HG03064 (cell line): Measurements from ENCODE around the gene TACC3.

Source experiments
- ATAC-seq: cut with Tn5 transposase; IDR thresholded peaks from one replicate; pipeline ENCODE4 v1.9.1; 2021; ENCODE audit warnings: low read depth; ENCODE audit not compliant: unreplicated experiment

The TACC3 gene

DNA sequence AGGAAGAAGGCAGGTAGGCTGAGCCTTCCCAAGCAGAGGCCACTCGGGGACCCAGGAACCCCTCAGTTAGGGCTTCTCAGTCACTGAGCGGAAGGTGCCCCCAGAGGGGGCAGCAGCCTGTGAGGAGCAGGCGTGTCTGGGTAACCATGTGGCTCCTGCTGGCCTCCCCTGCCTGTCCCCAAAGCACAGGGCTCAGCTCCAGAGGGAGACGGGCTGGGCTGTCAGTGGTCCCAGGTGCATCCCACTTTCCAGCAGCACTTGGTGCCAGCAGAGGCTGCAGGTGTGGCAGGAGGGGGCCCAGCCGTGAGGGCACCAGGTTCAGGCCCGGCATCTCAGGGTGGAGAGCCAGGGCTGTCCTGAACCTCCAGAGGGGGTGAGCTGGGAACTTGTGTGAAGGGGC, 22.7 kb downstream of the TACC3 start:
- no peak for ATAC-seq

DNA sequence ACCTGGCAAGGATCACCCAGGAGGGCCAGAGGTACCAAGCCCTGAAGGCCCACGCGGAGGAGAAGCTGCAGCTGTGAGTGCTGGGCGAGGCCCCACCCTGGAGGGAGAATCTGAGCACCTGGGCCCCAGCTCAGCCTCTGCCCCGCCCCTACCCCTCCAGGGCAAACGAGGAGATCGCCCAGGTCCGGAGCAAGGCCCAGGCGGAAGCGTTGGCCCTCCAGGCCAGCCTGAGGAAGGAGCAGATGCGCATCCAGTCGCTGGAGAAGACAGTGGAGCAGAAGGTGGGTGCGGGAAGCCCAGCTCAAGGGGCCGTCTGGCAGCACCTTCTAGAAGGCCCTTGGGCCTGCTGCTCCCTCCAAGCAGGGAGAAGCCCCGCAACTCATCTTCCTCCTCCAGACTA, 23.2 kb downstream of the TACC3 start:
- ATAC-seq = no peak

DNA sequence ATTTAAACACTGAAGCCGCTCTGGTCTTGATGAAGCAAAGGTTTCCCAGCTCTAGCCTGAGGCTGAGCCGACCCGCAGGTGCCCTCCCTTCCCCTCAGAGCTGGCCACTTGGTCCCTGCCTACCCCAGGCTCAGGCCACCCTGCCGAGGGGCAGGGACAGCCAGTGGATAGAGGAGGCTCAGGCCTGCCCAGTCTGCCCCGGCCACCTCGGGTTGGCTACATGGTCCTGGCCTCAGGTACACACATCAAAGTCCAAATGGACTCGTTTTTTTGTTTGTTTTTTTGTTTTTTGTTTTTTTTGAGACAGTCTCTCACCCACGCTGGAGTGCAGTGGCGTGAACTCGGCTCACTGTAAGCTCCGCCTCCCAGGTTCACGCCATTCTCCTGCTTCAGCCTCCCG, 23.8 kb downstream of the TACC3 start:
- no peak for ATAC-seq

DNA sequence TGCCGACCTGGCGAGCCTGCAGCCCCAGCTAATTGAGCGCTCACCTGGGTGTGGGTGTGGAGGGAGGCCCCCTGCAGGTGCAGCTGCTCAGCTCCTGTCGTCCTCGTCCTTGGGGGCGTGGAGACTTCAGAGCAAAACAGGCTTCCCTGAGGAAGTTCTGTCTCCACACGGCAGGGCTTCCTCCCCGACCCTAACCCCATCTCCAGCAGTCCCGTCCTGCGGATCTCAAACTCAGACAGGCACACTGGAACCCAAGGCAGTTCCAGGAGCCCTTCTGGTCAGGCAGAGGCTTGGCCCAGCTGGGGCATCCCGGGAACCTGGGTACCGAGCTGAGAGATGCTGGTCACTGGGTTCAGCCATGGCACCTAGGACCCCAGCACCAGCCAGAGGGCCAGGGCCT, 24.4 kb downstream of the TACC3 start:
- ATAC-seq = no peak

DNA sequence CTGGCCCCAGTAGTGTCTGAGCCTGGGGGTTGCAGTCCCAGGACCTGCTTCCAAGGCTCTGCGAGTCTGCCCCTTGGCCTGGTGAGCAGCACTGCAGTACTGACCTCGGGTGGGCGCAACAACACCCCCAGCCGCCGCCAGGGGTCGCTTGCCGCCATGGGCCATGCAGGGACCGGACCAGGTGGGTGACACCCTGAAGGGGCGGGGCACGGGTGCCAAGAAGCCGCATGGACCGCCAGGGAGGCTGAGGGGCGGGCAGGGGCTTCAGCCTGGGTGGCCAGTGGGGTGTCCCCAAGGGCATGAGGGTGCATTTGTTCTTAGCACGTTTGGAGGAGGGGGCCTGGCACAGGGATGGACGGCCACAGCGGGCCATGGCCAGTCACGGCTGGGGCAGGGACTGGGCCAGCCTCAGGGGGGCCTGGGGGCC, 25.0 kb downstream of the TACC3 start:
- no peak for ATAC-seq

DNA sequence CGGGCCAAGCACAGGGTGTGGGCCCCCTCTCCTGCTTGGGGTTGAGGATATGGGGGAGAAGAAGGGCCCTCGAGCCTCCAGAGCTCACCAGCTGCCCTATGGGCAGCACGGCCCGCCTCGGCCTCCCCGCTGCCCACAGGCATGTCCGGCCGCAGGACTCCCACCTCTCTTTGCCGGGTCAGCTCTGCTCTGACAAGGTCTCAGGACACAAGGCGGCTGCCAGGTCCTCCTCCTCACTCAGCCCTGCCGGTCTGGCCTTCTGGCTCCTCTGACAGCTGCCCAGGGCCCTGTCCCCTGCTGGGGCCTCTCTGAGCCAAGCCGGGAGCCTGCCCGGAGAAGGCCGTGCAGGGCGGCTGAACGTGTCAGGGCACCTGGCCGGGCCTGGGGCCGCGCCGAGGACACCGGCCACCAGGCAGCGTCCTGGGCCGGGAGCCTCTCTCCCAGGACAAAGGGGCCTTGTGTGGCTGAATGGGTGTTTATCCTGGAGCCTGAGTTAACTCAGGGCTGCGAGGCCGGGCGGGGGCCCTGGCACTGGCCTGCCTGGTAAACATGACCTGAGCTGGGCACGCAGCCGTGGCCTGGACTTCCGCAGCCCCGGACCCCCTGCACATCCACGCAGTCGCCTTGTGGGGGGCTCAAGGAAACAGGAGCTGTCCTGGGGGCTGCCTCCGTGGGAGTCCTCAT, 25.7 kb downstream of the TACC3 start:
- no peak for ATAC-seq

GRCh38 chr4:1747603-1747967, 26.3 kb downstream of the TACC3 start:
- no peak for ATAC-seq

- ATAC-seq = no peak
Observed at GRCh38 chr4:1748465-1748995, 27.2 kb downstream of the TACC3 start.

- no peak for ATAC-seq
Observed at GRCh38 chr4:1749370-1749769, 28.0 kb downstream of the TACC3 start.

DNA sequence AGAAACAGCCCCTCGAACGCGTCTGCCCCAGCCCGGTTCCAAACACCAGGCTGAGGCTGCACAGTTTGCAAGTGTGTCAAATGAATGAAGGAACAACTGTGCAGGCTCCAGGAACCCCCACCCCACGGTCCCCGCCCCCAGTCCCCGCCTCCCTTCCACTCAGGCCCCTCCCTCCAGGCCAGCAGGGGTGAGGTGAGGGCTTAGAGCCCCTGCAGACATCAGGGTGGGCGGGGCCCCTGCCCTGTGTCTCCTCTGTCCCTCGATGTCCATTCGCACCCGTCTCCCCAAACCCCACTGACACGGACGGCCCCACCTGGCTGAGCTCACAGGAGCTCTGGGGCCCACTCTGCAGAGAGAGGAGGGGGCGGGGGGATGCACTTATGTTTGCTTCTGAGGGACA, 28.5 kb downstream of the TACC3 start:
- no peak for ATAC-seq

DNA sequence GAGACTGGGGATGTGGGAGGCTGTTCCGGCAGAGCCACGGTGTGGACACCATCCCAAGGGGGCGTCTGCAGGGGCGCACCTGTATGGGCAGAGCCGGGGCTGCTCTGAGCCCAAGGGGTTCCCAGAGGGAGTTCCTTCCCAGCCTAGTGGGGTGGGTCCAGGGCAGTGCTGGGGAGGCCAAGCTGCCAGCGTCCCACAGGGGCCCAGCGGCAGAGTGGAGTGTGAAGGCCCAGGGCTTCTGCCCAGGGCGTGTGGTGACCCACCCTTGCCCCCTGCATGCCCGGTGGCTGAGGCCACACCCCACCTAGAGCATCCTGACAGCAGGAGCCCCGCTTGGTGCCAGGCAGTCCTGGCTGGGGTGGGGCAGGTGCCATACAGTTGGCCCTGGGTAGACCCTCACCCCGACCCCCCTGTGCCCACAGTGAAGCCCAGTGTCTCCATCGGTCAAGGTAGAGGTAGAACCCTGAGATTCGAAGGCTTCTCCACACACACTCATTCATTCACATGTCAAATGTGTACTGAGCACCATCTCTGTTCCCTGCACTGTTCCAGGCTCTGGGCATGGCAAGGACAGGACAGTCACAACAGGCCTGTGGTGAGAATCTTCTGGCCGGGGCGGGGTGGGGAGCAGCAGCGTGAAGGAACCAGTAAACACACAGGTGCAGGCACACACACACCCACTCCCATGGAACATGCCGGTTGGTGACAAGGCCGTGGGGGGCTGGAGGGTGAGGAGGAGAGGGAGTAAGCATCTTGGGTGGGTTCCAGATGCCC, 29.2 kb downstream of the TACC3 start:
- ATAC-seq = no peak

- no peak for ATAC-seq
Observed at GRCh38 chr4:1751155-1751918, 30.0 kb downstream of the TACC3 start.

- ATAC-seq = no peak
Observed at GRCh38 chr4:1751919-1752283, 30.6 kb downstream of the TACC3 start.

DNA sequence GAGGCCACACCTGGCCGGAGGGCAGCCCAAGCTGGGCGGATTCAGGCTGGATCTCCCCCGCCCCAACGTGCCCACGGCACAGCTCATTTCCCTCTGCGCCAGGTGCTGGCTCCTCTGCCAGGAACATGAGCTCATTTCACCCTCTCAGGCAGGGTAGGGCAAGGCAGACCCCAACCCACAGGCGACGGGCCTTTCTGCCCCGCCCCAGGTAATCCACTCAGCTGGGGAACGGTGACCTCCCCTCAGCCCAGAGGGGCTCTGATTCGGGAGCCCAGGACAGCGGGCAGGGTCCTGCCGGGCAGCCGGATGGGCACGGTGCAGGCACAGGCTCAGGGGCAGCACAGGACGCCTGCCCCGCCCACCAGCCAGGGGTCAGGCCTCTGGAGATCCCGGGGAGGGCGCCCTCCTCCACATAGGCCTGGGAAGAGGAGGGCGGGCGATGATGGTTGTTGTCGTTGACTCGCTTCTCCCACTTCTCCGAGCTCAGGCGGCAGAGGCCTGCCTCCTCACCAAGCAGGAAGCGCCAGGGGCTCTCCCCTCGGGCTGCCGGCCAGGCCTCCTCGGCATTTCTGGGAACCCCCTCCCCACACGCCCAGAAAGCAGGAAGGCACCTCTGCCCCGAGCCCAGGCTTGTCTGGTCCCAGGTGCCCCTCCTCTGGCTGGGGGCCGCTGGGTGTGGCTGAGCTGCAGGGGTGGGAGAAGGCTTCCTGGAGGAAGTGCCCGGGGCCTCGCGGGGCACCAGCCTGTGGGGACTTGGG, 31.1 kb downstream of the TACC3 start:
- ATAC-seq = no peak

- no peak for ATAC-seq
Observed at GRCh38 chr4:1753294-1753696, 32.0 kb downstream of the TACC3 start.

- ATAC-seq = no peak
Observed at GRCh38 chr4:1753697-1754311, 32.5 kb downstream of the TACC3 start.

DNA sequence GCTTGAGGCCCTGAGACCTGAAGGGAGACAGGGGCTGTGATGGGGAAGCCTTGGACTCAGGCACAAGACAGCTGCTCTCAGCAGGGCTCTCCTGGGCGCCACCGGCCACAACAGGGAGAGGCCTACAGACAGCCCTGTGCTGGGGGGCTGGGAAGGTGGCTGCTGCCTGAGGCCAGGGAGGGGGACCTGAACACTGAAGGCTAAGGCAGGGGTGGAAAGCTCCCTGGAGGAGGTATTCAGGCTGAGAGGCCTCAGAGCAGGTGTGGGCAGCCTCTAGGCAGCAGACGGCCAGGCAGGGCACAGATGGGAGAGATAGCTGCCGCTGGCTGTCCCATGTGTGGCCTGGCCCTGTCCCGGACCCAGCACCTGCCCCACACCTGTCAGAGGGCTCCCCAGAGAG, 33.0 kb downstream of the TACC3 start:
- ATAC-seq = no peak

- ATAC-seq = no peak
Observed at GRCh38 chr4:1755297-1755696, 34.0 kb downstream of the TACC3 start.

DNA sequence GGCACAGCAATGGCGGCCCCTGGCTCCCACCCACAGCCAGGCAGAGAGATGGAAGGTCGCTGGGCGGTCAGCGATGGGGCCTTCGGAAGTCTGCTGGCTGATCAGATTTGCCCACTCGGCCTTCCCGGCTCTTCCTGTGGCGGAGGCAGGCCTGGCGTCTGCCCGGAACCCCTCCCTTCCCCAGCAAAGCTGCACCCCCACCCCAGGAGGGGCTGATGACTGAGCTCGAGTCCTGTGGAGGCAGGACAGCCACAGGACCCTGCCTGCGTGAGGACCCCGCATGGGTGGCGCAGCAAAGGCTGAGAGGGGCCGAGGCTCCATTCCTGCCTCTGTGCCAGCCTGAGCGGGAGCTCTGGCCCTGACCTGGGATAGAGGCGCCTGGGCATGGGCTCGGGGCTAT, 34.8 kb downstream of the TACC3 start:
- ATAC-seq = no peak
